Panc1 (cell line): ENCODE data around the gene ORC3. TPM values are rescaled to one million over a fixed set of nuclear protein-coding genes. Genes with fewer than 3 reads are reported as not detected.

ENCODE experiments used
- ATAC-seq: fragments of 200-7000 bp; cut with Tn5 transposase; 2 replicates; pipeline ENCODE4 v1.9.1; 2020; ENCODE audit warnings: mild to moderate bottlenecking, moderate library complexity
- BruUV-seq: library from RNA; stranded (reverse); fragments of 400-500 nt; replicated peaks from 2 replicates; lab custom pipeline; 2021; lab: Mats Ljungman, UMichigan
- CTCF ChIA-PET: fragments of 300-600 bp; sonication (Branson Sonifier 250); formaldehyde crosslinking; loops from one replicate; lab custom pipeline; 2022; ENCODE audit warnings: antibody characterized with exemption; lab: Charles Lee
- POLR2A ChIA-PET: fragments of 300-600 bp; sonication (Branson Sonifier 250); formaldehyde crosslinking; loops from one replicate; lab custom pipeline; 2022; ENCODE audit warnings: antibody characterized with exemption; lab: Charles Lee
- DNase-seq: peaks from one replicate; pipeline ENCODE4 v3.0.0-alpha.2; 2010; ENCODE audit warnings: low read depth, low spot score
- H3K27ac ChIP-seq: 2 replicates; pipeline ENCODE4 v1.5.1; 2011; ENCODE audit warnings: mild to moderate bottlenecking, low read length, inconsistent platforms
- H3K27me3 ChIP-seq: fragments of 200-500 bp; sonication (Bioruptor generic); 2 replicates; pipeline ENCODE4 v1.6.0; 2014; ENCODE audit warnings: low read length, inconsistent platforms; ENCODE audit not compliant: control insufficient read depth, insufficient read depth
- H3K36me3 ChIP-seq: fragments of 200-500 bp; sonication (Bioruptor generic); 2 replicates; pipeline ENCODE4 v1.5.1; 2014; ENCODE audit warnings: inconsistent platforms, mild to moderate bottlenecking, low read length, moderate library complexity; ENCODE audit not compliant: control insufficient read depth, insufficient read depth
- H3K4me1 ChIP-seq: 2 replicates; pipeline ENCODE4 v1.5.1; 2011; ENCODE audit warnings: inconsistent platforms, mild to moderate bottlenecking, low read length, moderate library complexity; ENCODE audit not compliant: control insufficient read depth, insufficient read depth
- H3K4me3 ChIP-seq, 2 experiments: 2 replicates each; pipeline ENCODE4 v1.5.1; 2011 to 2012; ENCODE audit warnings: low read depth in 2 of 2, low read length in 2 of 2, mild to moderate bottlenecking in 2 of 2, inconsistent platforms in 1 of 2, moderate library complexity in 1 of 2
- H3K9me3 ChIP-seq: fragments of 200-500 bp; sonication (Bioruptor generic); 2 replicates; pipeline ENCODE4 v1.5.1; 2014; ENCODE audit warnings: low read depth, mild to moderate bottlenecking, inconsistent platforms, low read length, moderate library complexity; ENCODE audit not compliant: control insufficient read depth, insufficient read depth
- POLR2AphosphoS5 ChIP-seq: IDR thresholded peaks from 2 replicates; pipeline ENCODE4 v1.6.1; 2012; ENCODE audit warnings: mild to moderate bottlenecking, low read depth, low read length, moderate library complexity
- SIN3A ChIP-seq: IDR thresholded peaks from 2 replicates; pipeline ENCODE4 v1.6.1; 2012; ENCODE audit warnings: low read depth, mild to moderate bottlenecking, low read length, moderate library complexity, borderline replicate concordance; ENCODE audit not compliant: insufficient read depth
- TCF7L2 ChIP-seq: IDR thresholded peaks from 2 replicates; pipeline ENCODE4 v1.6.1; 2011; ENCODE audit warnings: mild to moderate bottlenecking, low read depth, low read length, inconsistent platforms
- in situ Hi-C: cut with HindIII; loops from 2 replicates; pipeline ENCODE4 v1.10.0; 2016; ENCODE audit warnings: low sequenced_read_pairs, low pct_unique_long_range_greater_than_20kb
- intact Hi-C: fragments of 100-400 bp; cut with micrococcal nuclease; formaldehyde crosslinking; loops from one replicate; pipeline ENCODE4 v1.10.0; 2022; ENCODE audit not compliant: unreplicated experiment
- total RNA-seq: library from RNA; stranded (reverse); gene quantifications from one replicate; pipeline ENCODE4 v1.2.1, GENCODE V29; 2021; ENCODE audit not compliant: unreplicated experiment
- TF ChIP-seq, protein P1 (sequence below), 2 experiments: IDR thresholded peaks; 2 replicates each; pipeline ENCODE4 v1.6.1; 2011 to 2012; ENCODE audit warnings: low read depth in 2 of 2, control low read depth in 1 of 2, low read length in 1 of 2, mild to moderate bottlenecking in 1 of 2, moderate library complexity in 1 of 2; ENCODE audit not compliant: insufficient read depth in 1 of 2
- TF ChIP-seq, protein P2 (sequence below): fragments of 450-650 bp; IDR thresholded peaks from 2 replicates; pipeline ENCODE4 v1.5.1; 2017; ENCODE audit warnings: mild to moderate bottlenecking

ORC3 gene
- total RNA-seq, 1 experiment from 2014 or later, result 36.9 TPM

DNA sequence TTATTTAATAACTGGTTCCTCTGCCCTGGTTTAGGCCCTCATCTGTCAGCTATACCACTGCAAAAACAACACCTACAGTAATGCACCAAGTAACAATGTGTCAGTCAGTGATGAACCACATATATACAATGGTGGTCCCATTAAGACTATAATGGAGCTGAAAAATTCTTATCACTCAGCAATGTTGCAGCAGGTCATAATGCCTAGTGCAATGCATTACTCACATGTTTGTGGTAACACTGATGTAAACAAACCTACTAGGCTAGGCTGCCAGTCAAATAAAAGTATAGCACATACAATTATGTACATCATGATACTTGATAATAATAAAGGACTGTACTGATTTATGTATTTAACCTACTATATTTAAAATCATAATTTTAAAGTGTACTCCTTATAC is 31.5 kb upstream of the ORC3 start:
- in situ Hi-C loops (no loop called here), intact Hi-C loops (no loop called here)
- no peaks in the 10 kb centered on the region for H3K27me3 ChIP-seq
- ATAC-seq, result no peak
- TF ChIP-seq, protein P1, sequence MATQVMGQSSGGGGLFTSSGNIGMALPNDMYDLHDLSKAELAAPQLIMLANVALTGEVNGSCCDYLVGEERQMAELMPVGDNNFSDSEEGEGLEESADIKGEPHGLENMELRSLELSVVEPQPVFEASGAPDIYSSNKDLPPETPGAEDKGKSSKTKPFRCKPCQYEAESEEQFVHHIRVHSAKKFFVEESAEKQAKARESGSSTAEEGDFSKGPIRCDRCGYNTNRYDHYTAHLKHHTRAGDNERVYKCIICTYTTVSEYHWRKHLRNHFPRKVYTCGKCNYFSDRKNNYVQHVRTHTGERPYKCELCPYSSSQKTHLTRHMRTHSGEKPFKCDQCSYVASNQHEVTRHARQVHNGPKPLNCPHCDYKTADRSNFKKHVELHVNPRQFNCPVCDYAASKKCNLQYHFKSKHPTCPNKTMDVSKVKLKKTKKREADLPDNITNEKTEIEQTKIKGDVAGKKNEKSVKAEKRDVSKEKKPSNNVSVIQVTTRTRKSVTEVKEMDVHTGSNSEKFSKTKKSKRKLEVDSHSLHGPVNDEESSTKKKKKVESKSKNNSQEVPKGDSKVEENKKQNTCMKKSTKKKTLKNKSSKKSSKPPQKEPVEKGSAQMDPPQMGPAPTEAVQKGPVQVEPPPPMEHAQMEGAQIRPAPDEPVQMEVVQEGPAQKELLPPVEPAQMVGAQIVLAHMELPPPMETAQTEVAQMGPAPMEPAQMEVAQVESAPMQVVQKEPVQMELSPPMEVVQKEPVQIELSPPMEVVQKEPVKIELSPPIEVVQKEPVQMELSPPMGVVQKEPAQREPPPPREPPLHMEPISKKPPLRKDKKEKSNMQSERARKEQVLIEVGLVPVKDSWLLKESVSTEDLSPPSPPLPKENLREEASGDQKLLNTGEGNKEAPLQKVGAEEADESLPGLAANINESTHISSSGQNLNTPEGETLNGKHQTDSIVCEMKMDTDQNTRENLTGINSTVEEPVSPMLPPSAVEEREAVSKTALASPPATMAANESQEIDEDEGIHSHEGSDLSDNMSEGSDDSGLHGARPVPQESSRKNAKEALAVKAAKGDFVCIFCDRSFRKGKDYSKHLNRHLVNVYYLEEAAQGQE (IDR thresholded peaks at IDR 0.05; ENCODE audit: insufficient read depth in 1 of 2, low read depth in 2 of 2, low read length in 1 of 2), result no peak
- TF ChIP-seq, protein P2, sequence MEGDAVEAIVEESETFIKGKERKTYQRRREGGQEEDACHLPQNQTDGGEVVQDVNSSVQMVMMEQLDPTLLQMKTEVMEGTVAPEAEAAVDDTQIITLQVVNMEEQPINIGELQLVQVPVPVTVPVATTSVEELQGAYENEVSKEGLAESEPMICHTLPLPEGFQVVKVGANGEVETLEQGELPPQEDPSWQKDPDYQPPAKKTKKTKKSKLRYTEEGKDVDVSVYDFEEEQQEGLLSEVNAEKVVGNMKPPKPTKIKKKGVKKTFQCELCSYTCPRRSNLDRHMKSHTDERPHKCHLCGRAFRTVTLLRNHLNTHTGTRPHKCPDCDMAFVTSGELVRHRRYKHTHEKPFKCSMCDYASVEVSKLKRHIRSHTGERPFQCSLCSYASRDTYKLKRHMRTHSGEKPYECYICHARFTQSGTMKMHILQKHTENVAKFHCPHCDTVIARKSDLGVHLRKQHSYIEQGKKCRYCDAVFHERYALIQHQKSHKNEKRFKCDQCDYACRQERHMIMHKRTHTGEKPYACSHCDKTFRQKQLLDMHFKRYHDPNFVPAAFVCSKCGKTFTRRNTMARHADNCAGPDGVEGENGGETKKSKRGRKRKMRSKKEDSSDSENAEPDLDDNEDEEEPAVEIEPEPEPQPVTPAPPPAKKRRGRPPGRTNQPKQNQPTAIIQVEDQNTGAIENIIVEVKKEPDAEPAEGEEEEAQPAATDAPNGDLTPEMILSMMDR, result no peak
- TF ChIP-seq POLR2AphosphoS5, result no peak
- TF ChIP-seq TCF7L2, result no peak
- no peak for TF ChIP-seq SIN3A
- H3K27ac ChIP-seq, result no peak overlapping the region
- H3K9me3 ChIP-seq, result no peaks in the 10 kb centered on the region
- POLR2A ChIA-PET, result no interaction called here
- H3K4me1 ChIP-seq, result no peaks in the 10 kb centered on the region
- peaks cover 29% of the 10 kb centered on the region for H3K36me3 ChIP-seq
- CTCF ChIA-PET, result no interaction called here
- H3K4me3 ChIP-seq, result no peak overlapping the region
- no peak for DNase-seq
- BruUV-seq, result no TSS peak

DNA sequence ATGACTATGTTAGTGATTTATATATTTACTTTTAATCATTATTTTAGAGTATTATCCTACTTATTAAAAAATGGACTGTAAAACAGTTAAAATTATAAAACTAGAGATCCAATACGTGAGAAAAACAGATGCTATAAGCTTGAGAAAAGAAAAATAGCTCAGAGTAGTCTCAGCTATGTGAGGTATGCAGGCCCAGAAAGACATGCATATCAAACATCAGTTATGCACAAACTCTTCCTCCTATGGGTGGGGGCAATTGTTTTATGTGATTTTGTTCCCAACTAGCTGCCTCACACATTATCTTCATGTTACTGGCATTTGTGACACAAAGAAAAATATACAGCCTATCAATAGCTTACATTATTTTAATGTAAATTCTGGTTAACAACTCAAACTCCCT is 28.9 kb upstream of the ORC3 start:
- Histone ChIP-seq H3K4me3 (no peak overlapping the region), H3K36me3 (peaks cover 21% of the 10 kb centered on the region), H3K27ac (no peak overlapping the region), H3K4me1 (no peaks in the 10 kb centered on the region), H3K9me3 (no peaks in the 10 kb centered on the region), H3K27me3 (no peaks in the 10 kb centered on the region)
- POLR2A ChIA-PET, result no interaction called here
- TF ChIP-seq, protein P1 (IDR thresholded peaks at IDR 0.05; ENCODE audit: insufficient read depth in 1 of 2, low read depth in 2 of 2, low read length in 1 of 2), result no peak
- TF ChIP-seq POLR2AphosphoS5, result no peak
- TF ChIP-seq, protein P2, result no peak
- ATAC-seq (no peak), DNase-seq (no peak)
- CTCF ChIA-PET, result no interaction called here
- in situ Hi-C loops (no loop called here), intact Hi-C loops (no loop called here)
- BruUV-seq, result no TSS peak
